Panc1 (cell line): ENCODE measurements around the gene SAMD4B. TPM values are rescaled to one million over a fixed set of nuclear protein-coding genes. Genes with fewer than 3 reads are reported as not detected.

Experiments used
- ATAC-seq: fragments of 200-7000 bp; cut with Tn5 transposase; 2 replicates; pipeline ENCODE4 v1.9.1; 2020; ENCODE audit warnings: mild to moderate bottlenecking, moderate library complexity
- BruUV-seq: library from RNA; stranded (reverse); fragments of 400-500 nt; replicated peaks from 2 replicates; lab custom pipeline; 2021; lab: Mats Ljungman, UMichigan
- CTCF ChIA-PET: fragments of 300-600 bp; sonication (Branson Sonifier 250); formaldehyde crosslinking; loops from one replicate; lab custom pipeline; 2022; ENCODE audit warnings: antibody characterized with exemption; lab: Charles Lee
- POLR2A ChIA-PET: fragments of 300-600 bp; sonication (Branson Sonifier 250); formaldehyde crosslinking; loops from one replicate; lab custom pipeline; 2022; ENCODE audit warnings: antibody characterized with exemption; lab: Charles Lee
- DNase-seq: peaks from one replicate; pipeline ENCODE4 v3.0.0-alpha.2; 2010; ENCODE audit warnings: low read depth, low spot score
- H3K27ac ChIP-seq: 2 replicates; pipeline ENCODE4 v1.5.1; 2011; ENCODE audit warnings: mild to moderate bottlenecking, low read length, inconsistent platforms
- H3K27me3 ChIP-seq: fragments of 200-500 bp; sonication (Bioruptor generic); 2 replicates; pipeline ENCODE4 v1.6.0; 2014; ENCODE audit warnings: low read length, inconsistent platforms; ENCODE audit not compliant: control insufficient read depth, insufficient read depth
- H3K36me3 ChIP-seq: fragments of 200-500 bp; sonication (Bioruptor generic); 2 replicates; pipeline ENCODE4 v1.5.1; 2014; ENCODE audit warnings: inconsistent platforms, mild to moderate bottlenecking, low read length, moderate library complexity; ENCODE audit not compliant: control insufficient read depth, insufficient read depth
- H3K4me1 ChIP-seq: 2 replicates; pipeline ENCODE4 v1.5.1; 2011; ENCODE audit warnings: inconsistent platforms, mild to moderate bottlenecking, low read length, moderate library complexity; ENCODE audit not compliant: control insufficient read depth, insufficient read depth
- H3K4me3 ChIP-seq, 2 experiments: 2 replicates each; pipeline ENCODE4 v1.5.1; 2011 to 2012; ENCODE audit warnings: low read depth in 2 of 2, low read length in 2 of 2, mild to moderate bottlenecking in 2 of 2, inconsistent platforms in 1 of 2, moderate library complexity in 1 of 2
- H3K9me3 ChIP-seq: fragments of 200-500 bp; sonication (Bioruptor generic); 2 replicates; pipeline ENCODE4 v1.5.1; 2014; ENCODE audit warnings: low read depth, mild to moderate bottlenecking, inconsistent platforms, low read length, moderate library complexity; ENCODE audit not compliant: control insufficient read depth, insufficient read depth
- CTCF ChIP-seq: fragments of 450-650 bp; IDR thresholded peaks from 2 replicates; pipeline ENCODE4 v1.5.1; 2017; ENCODE audit warnings: mild to moderate bottlenecking
- POLR2AphosphoS5 ChIP-seq: IDR thresholded peaks from 2 replicates; pipeline ENCODE4 v1.6.1; 2012; ENCODE audit warnings: mild to moderate bottlenecking, low read depth, low read length, moderate library complexity
- REST ChIP-seq, 2 experiments: IDR thresholded peaks; 2 replicates each; pipeline ENCODE4 v1.6.1; 2011 to 2012; ENCODE audit warnings: low read depth in 2 of 2, control low read depth in 1 of 2, low read length in 1 of 2, mild to moderate bottlenecking in 1 of 2, moderate library complexity in 1 of 2; ENCODE audit not compliant: insufficient read depth in 1 of 2
- SIN3A ChIP-seq: IDR thresholded peaks from 2 replicates; pipeline ENCODE4 v1.6.1; 2012; ENCODE audit warnings: low read depth, mild to moderate bottlenecking, low read length, moderate library complexity, borderline replicate concordance; ENCODE audit not compliant: insufficient read depth
- TCF7L2 ChIP-seq: IDR thresholded peaks from 2 replicates; pipeline ENCODE4 v1.6.1; 2011; ENCODE audit warnings: mild to moderate bottlenecking, low read depth, low read length, inconsistent platforms
- in situ Hi-C: cut with HindIII; loops from 2 replicates; pipeline ENCODE4 v1.10.0; 2016; ENCODE audit warnings: low sequenced_read_pairs, low pct_unique_long_range_greater_than_20kb
- intact Hi-C: fragments of 100-400 bp; cut with micrococcal nuclease; formaldehyde crosslinking; loops from one replicate; pipeline ENCODE4 v1.10.0; 2022; ENCODE audit not compliant: unreplicated experiment
- total RNA-seq: library from RNA; stranded (reverse); gene quantifications from one replicate; pipeline ENCODE4 v1.2.1, GENCODE V29; 2021; ENCODE audit not compliant: unreplicated experiment

SAMD4B gene
- total RNA-seq, 1 experiment from 2014 or later: 1,339 TPM

GRCh38 chr19:39304185-39304513 lies 38.1 kb upstream of the SAMD4B start:
- H3K9me3 ChIP-seq: no peaks in the 10 kb centered on the region
- in situ Hi-C loops: loop anchor here (5.0 kb wide), 2 partner anchors 52 to 93 kb away; no protein-coding TSS in a partner anchor
- POLR2A ChIA-PET: interaction anchor here (0.7 to 0.9 kb wide), 3 partner anchors 9 to 15 kb away, joined by 3 to 5 read pairs (median 4); no protein-coding TSS in a partner anchor
- peaks cover 16% of the 10 kb centered on the region; the same call in 1 of the 2 replicates for H3K27me3 ChIP-seq
- ATAC-seq (no peak), DNase-seq (no peak)
- intact Hi-C loops: no loop called here
- no peak overlapping the region for H3K27ac ChIP-seq
- no TSS peak for BruUV-seq
- no peak for TF ChIP-seq POLR2AphosphoS5
- no peak for TF ChIP-seq SIN3A
- no peak for TF ChIP-seq TCF7L2
- no peak for TF ChIP-seq CTCF
- TF ChIP-seq REST (IDR thresholded peaks at IDR 0.05; ENCODE audit: insufficient read depth in 1 of 2, low read depth in 2 of 2, low read length in 1 of 2): no peak
- no peak overlapping the region for H3K4me3 ChIP-seq
- CTCF ChIA-PET: interaction anchor here (0.6 to 4.2 kb wide), 8 partner anchors 9 to 534 kb away, joined by 3 to 27 read pairs (median 4); no protein-coding TSS in a partner anchor
- peaks cover 9% of the 10 kb centered on the region; the same call in 1 of the 2 replicates for H3K4me1 ChIP-seq
- no peaks in the 10 kb centered on the region for H3K36me3 ChIP-seq

- intact Hi-C loops: no loop called here
- H3K27ac ChIP-seq: no peak overlapping the region
Measured at GRCh38 chr19:39304701-39305571, 37.3 kb upstream of the SAMD4B start.

More at GRCh38 chr19:39304701-39305571, 37.3 kb upstream of the SAMD4B start:
- ChIA-PET POLR2A (interaction anchor here (0.6 kb wide), 3 partner anchors 10 to 850 kb away, joined by 3 to 6 read pairs (median 6); no protein-coding TSS in a partner anchor), CTCF (interaction anchor here (0.5 to 4.2 kb wide), 8 partner anchors 8 to 472 kb away, joined by 3 to 27 read pairs (median 5); no protein-coding TSS in a partner anchor)
- Histone ChIP-seq H3K27me3 (peaks cover 16% of the 10 kb centered on the region; the same call in 1 of the 2 replicates), H3K36me3 (no peaks in the 10 kb centered on the region), H3K9me3 (no peaks in the 10 kb centered on the region), H3K4me1 (peaks cover 9% of the 10 kb centered on the region; the same call in 1 of the 2 replicates), H3K4me3 (no peak overlapping the region)
- BruUV-seq: no TSS peak
- TF ChIP-seq REST (IDR thresholded peaks at IDR 0.05; ENCODE audit: insufficient read depth in 1 of 2, low read depth in 2 of 2, low read length in 1 of 2) (no peak), CTCF (no peak), TCF7L2 (no peak), POLR2AphosphoS5 (no peak), SIN3A (no peak)
- DNase-seq (no peak), ATAC-seq (peak; percentile 18)
- in situ Hi-C loops: loop anchor here (5.0 kb wide), 2 partner anchors 53 to 92 kb away; no protein-coding TSS in a partner anchor
